Stimulated activated CD4-positive, alpha-beta T cell treated with anti-CD3 and anti-CD28 coated beads, Interleukin-1b, Interleukin-23, amount 100 ng/mL, for 4 hours (primary cell): Measurements from ENCODE around the gene LGALS8.
"Not testable (repeated sequence)": the region's sequence is repeated elsewhere in the genome, so short reads cannot be mapped to it uniquely, and the experiment has no call there.

Experiments used
- DNase-seq, 2 donors: peaks; one replicate each; pipeline ENCODE4 v3.0.0-alpha.2; 2020; ENCODE audit warnings: low read depth in 2 of 2

LGALS8 gene

DNA sequence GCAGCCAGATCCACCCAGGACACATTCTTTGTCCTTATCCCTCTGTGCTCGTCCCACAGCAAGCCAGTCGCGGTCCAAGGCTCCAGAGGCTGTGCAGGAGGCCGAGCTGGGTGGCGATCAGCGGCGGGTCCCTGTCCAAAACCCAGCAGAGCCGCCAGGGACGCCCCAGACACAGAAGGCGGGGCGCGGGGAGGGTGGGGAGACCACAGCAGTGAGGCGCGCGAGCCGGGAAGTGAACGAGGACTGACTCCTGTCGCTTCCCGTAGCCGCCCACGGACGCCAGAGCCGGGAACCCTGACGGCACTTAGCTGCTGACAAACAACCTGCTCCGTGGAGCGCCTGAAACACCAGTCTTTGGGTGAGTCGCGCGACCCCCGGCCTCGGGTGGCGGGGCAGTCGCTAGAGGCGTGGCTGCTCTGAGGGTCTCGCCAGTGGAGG lies at the start of gene LGALS8:
TSS of gene LGALS8 (plus strand) at position 279 of the 438 bp plus-strand sequence. CDS start 2,089 bp downstream, outside the sequence.
- peak; percentile 81 to 83 for DNase-seq

- no peak for DNase-seq
Observed at GRCh38 chr1:236476019-236476418, 47.8 kb upstream of the LGALS8 start.

- DNase-seq, result no peak
Observed at GRCh38 chr1:236480758-236481436, 42.9 kb upstream of the LGALS8 start.

DNA sequence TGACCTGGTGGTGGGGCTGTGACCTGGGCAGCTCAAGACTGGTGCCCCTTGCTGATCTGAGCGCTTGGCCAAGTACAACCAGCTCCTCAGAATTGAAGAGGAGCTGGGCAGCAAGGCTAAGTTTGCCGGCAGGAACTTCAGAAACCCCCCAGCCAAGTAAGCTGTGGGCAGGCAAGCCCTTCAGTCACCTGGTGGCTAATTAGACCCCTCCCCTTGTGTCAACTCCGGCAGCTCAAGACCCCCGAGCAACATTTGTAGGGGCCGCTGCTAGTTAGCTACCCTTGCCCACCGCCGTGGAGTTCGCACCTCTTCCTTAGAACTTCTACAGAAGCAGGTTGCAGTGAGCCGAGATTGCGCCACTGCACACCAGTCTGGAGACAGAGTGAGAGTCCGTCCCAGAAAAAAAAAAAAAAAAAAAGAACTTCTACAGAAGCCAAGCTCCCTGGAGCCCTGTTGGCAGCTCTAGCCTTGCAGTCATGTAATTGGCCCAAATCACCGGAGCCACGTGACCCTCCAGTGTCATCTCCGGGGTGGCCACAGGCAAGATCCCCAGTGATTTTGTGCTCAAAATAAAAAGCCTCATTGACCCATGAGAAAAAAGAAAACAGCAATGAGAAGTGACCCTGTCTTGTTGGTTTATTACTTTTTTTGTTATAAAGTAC lies 39.3 kb upstream of the LGALS8 start:
- no peak for DNase-seq

DNA sequence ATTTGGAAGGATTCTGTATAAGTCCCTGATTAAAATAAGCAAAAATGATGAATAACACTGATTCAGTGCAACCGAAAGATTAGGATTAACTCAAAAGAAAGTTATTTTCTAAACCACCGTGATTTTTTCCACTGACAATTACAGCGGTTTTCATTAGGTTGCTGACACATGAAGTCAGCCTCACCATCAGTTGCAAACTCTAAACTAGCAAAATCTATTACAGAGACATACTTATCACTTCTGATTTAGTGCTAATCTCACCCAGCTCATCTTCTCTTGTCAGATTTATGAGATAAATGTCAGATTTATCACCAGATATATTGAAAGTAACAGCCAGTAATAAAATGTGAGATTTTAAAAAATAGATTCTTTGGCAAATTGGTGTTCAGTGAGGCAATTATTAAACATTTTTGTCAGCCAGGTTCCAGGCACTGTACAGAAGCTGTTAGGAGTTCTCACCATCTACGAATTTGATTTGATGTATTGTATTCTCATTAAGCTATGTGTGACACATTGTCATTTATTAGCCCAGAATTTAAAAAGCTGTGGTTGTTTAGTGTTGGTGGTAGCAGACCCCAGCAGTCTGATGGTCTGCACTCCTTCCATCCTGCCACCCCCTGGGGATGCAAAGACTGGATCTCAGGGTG lies 37.3 kb upstream of the LGALS8 start:
- DNase-seq, result no peak

DNA sequence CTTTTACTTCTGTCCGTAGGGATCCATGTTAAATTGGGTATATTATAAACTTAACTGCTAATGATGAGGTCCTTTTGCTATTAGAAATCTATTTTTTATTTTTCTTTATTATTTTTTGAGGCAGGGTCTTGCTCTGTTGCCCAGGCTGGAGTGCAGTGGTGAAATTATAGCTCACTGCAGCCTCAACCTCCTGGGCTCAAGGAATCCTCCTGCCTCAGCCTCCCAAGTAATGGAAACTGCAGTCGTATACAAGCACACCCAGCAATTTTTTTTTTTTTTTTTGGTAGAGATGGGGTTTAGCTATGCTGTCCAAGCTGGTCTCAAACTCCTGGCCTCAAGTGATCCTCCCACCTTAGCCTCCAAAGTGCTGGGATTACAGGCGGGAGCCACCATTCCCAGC lies 34.6 kb upstream of the LGALS8 start:
- not testable (repeated sequence) for DNase-seq

DNA sequence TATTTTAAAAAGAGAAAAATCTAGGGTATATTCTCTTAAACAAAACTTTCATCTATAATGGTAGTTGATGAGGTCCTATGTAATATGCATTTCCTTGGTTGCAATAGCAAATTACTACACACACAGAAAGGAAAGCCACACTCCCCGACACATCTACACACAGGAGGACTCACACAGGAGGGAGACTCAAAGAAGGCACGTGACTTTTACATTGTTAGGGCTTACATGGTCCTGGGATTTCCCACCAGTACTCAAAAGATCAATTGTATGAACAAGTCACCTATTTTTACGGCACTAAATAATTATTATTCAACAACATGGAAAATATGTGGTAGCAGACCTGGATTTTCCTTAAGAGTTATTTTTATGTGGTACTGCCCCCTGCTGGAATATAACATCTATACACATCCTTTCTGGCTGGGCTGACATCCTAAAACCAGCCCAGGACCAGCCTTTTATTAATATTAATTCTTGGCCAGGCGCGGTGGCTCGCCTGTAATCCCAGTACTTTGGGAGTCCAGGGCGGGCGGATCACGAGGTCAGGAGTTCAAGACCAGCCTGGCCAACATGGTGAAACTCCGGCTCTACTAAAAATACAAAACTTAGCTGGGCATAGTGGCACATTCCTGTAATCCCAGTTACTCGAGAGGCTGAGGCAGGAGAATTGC lies 33.9 kb upstream of the LGALS8 start:
- DNase-seq, result no peak

- DNase-seq, result no peak
Observed at GRCh38 chr1:236491469-236492136, 32.2 kb upstream of the LGALS8 start.

- no peak for DNase-seq
Observed at GRCh38 chr1:236492378-236492777, 31.4 kb upstream of the LGALS8 start.

DNA sequence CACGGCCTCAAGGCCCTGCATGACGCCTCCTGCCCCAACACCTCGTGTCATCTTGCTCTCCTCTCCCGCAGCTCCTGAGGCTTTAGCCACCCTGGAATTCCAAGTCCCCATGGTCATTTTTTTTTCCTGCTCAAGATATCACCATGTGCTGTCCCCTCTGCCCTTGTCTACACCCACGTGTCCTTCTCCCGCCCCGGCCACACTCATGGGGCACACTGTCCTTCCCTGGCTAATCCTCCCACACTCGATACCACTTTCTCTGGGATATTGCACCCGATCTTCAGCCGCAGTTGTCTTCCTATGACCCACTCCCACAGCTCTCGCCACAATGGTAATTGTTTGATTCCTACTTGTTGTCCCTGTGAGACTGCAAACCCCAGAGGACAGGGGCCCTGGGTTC lies 29.7 kb upstream of the LGALS8 start:
- no peak for DNase-seq

DNA sequence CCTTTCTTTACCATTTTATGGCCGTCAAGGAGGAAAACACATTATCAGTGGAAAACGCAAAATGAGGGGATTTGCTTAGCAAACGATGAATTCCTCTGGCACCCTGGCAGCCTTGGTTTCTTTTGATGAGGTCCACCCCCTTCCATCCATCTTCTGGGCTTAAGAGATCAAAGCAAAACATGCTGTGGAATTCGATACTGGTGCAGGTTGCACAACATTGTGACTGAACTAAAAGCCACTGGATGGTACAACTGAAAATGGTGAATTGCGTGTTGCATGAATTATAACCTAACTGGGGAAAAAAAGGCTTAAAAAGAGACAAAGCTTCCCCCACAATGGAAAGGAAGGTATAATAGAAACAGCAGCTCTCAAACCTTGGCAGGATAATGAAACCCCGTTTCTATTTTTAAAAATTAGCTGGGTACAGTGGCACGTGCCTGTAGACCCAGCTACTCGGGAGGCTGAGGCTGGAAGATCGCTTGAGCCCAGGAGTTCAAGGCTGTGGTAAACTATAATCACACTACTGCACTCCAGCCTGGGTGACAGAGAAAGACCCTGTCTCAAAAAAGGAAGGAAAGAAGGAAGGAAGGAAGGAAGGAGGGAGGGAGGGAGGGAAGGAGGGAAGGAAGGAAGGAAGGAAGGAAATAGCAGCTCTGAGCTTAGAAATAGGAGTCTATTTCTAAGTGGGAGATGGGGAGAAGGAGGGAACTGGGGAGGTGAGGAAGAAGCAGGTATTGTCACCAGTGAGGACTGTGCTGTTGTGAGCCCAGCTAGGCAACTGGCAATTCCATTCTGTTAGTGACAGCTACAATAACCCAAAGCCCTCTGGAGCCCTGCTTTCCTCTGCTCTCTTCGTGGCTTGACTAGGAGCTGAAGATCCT lies 29.0 kb upstream of the LGALS8 start:
- DNase-seq, result no peak

DNA sequence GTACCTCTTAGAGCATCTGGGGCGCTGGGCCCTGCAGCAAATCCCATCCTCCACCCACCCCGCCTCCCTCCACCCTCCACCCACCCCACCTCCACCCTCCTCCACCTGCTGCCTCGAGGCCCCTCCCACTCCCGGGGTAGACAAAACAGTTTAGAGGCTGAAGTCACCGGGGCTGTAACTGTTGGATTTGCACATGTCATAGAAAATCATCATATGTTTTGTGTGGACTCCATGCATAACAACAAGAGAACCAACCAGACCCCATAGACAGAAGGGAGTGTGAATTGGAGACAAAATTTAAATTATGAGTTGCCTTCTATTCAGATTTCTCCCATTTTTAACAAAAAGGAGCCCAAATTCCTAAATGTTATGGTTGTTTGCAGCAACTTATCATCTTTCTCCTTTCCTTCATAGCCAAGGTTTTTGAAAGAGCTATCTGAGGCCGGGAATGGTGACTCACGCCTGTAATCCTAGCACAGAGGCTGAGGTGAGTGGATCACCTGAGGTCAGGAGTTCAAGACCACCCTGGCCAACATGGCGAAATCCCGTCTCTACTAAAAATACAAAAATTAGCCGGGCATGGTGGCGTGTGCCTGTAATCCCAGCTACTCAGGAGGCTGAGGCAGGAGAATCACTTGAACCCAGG lies 28.2 kb upstream of the LGALS8 start:
- DNase-seq, result no peak

- no peak for DNase-seq
Observed at GRCh38 chr1:236497908-236498307, 25.9 kb upstream of the LGALS8 start.

DNA sequence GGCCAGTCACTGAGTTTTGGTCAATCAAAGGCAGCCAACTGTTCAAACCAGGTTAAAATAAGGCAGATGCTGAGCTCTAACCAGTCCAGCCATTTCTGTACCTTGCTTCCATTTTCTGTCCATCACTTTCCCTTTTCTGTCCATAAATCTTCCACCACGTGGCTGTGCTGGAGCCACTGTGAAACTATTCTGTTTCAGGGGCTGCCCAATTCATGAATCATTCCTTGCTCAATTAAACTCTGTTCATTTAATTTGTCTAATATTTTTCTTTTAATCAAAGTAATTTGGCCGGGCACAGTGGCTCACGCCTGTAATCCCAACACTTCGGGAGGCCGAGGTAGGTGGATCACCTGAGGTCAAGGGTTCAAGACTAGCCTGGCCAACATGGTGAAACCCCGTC lies 22.7 kb upstream of the LGALS8 start:
- DNase-seq, result no peak

DNA sequence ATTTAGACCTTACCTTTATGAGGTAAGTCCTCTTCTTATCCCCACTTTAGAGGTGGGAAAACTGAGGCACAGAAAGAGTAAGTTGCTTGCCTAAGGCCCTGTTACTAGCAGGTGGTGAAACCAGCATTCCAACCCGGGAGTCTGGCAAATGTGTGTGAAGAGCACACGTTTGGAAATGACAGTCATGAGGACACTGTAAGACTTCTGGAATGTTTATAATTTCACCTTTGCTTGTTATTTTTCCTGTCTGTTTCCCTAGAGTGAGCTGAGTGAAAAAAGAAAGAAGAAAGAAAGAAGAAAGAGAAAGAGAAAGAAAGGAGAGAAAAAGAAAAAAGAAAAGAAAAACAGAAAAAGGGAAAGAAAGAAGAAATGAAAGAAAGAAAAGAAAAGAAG lies 21.2 kb upstream of the LGALS8 start:
- DNase-seq, result no peak

DNA sequence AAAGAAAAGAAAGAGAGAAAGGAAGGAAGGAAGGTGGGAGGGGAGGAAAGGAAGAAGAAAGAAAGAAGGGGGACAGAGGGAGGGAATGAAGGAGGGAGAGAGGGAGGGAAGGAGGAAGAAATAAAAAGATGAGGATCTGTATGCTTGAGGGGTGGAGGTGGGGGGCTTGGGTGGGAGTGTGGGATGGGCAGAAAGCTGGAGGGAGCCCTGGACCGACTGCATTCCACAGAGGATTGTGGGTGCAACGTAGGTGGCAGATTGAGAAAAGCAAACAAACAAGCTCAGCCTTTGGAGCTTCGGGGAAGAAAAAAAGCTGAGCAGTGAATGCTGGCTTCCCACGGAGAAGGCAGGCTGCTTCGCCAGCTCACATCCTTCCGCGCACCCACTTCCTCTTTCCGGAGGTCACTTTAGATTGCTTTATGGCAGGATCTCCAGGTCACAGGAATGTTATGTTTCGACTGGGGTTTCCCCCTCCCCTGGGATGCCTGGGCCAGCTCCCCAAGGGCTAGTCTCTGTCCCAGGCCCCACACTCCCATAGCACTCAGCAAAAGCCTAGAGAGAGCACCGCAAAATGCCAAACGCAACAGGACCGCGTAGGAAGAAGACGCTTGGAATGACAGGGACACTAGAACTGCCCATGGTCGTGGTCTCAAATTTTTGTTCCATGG lies 20.7 kb upstream of the LGALS8 start:
- DNase-seq, result no peak

- not testable (repeated sequence) for DNase-seq
Observed at GRCh38 chr1:236504338-236504737, 19.4 kb upstream of the LGALS8 start.

DNA sequence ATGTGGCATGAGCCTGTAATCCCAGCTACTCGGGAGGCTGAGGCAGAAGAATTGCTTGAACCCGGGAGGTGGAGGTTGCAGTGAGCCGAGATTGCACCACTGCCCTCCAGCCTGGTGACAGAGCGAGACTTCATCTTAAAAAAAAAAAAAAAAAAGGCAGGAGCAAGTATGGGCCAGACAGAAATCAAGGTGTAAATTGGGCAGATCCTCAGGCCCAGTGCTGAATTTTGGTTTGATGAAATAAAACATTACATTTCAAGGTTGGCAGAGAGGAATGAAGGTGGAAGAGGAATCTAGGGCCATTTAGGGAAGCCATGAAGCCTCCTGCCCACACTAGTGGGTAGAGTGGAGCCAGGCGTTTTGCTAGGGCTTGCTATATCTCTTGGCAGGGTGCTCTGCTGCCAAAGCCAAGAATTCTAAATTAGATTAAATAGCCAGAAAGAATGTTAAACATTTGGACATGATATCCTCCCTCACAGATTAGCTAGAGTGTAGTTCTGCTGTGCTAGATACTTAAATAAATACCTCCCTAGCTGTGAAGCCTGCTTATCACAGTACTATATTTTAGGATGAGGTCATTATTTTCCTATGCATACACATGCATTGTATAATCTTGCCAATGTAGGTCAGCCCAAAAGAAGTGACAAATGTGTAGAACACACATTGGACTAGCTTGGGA lies 16.6 kb upstream of the LGALS8 start:
- DNase-seq, result no peak

GRCh38 chr1:236508593-236509027 lies 15.2 kb upstream of the LGALS8 start:
- DNase-seq, result no peak
